Memory B cell (primary cell): ENCODE results near the gene PLA2G2F.

Experiments
- ATAC-seq: fragments of 150-1000 bp; cut with Tn5 transposase; 2 replicates; pipeline ENCODE4 v1.10.0; 2021; ENCODE audit warnings: low read depth, mild to moderate bottlenecking, moderate library complexity
- DNase-seq, 2 donors: peaks; one replicate each; pipeline ENCODE4 v3.0.0; 2022; ENCODE audit warnings: low spot score in 2 of 2
- H3K27ac Mint-ChIP-seq: one replicate; pipeline ENCODE4 v1.8.0; 2022; ENCODE audit warnings: mild to moderate bottlenecking, moderate library complexity, mixed read lengths
- H3K27me3 Mint-ChIP-seq: one replicate; pipeline ENCODE4 v1.8.0; 2022; ENCODE audit warnings: mixed read lengths
- H3K36me3 Mint-ChIP-seq: one replicate; pipeline ENCODE4 v1.8.0; 2022; ENCODE audit warnings: mild to moderate bottlenecking, mixed read lengths
- H3K4me1 Mint-ChIP-seq: one replicate; pipeline ENCODE4 v1.8.0; 2022; ENCODE audit warnings: mixed read lengths
- H3K4me3 Mint-ChIP-seq: one replicate; pipeline ENCODE4 v1.8.0; 2022; ENCODE audit warnings: mild to moderate bottlenecking, moderate library complexity, mixed read lengths
- H3K9me3 Mint-ChIP-seq: one replicate; pipeline ENCODE4 v1.8.0; 2022; ENCODE audit warnings: mixed read lengths

The PLA2G2F gene

GRCh38 chr1:20138961-20139550 lies at the start of gene PLA2G2F:
PLA2G2F (plus strand) TSS chr1:20139323; CDS start chr1:20139428, 105 bp downstream.
- Mint-ChIP-seq H3K27me3 (peaks cover 6% of the 10 kb centered on the region), H3K27ac (no peak within 1 kb of the TSS), H3K36me3 (no peaks in the 10 kb centered on the region), H3K9me3 (no peaks in the 10 kb centered on the region), H3K4me3 (no peak within 1 kb of the TSS), H3K4me1 (peaks cover 3% of the 10 kb centered on the region)
- no peak for ATAC-seq
- DNase-seq: no peak

GRCh38 chr1:20089328-20090077 lies 49.6 kb upstream of the PLA2G2F start:
- ATAC-seq: no peak
- peaks cover 2% of the 10 kb centered on the region for H3K27me3 Mint-ChIP-seq
- no peaks in the 10 kb centered on the region for H3K36me3 Mint-ChIP-seq
- no peak for DNase-seq
- no peak overlapping the region for H3K4me3 Mint-ChIP-seq
- H3K9me3 Mint-ChIP-seq: no peaks in the 10 kb centered on the region
- peaks cover 4% of the 10 kb centered on the region for H3K4me1 Mint-ChIP-seq
- no peak overlapping the region for H3K27ac Mint-ChIP-seq

- peaks cover 4% of the 10 kb centered on the region for H3K4me1 Mint-ChIP-seq
- H3K4me3 Mint-ChIP-seq: no peak overlapping the region
- ATAC-seq (no peak), DNase-seq (no peak)
- H3K27me3 Mint-ChIP-seq: peaks cover 2% of the 10 kb centered on the region
- H3K9me3 Mint-ChIP-seq: no peaks in the 10 kb centered on the region
- no peak overlapping the region for H3K27ac Mint-ChIP-seq
- H3K36me3 Mint-ChIP-seq: no peaks in the 10 kb centered on the region
These were observed 49.0 kb upstream of the PLA2G2F start for GRCh38 chr1:20090119-20090518.

- Mint-ChIP-seq H3K36me3 (no peaks in the 10 kb centered on the region), H3K4me3 (no peak overlapping the region), H3K27me3 (peaks cover 2% of the 10 kb centered on the region), H3K4me1 (peaks cover under 1% of the 10 kb centered on the region), H3K9me3 (no peaks in the 10 kb centered on the region), H3K27ac (no peak overlapping the region)
- ATAC-seq: no peak
- DNase-seq: no peak
These were observed 48.5 kb upstream of the PLA2G2F start for GRCh38 chr1:20090641-20091040.

- Mint-ChIP-seq H3K4me1 (no peaks in the 10 kb centered on the region), H3K4me3 (no peak overlapping the region), H3K27ac (no peak overlapping the region), H3K9me3 (no peaks in the 10 kb centered on the region), H3K27me3 (peaks cover 2% of the 10 kb centered on the region), H3K36me3 (no peaks in the 10 kb centered on the region)
- no peak for DNase-seq
- ATAC-seq: no peak
These were observed 45.8 kb upstream of the PLA2G2F start for GRCh38 chr1:20093303-20093702.

GRCh38 chr1:20093940-20094391 lies 45.2 kb upstream of the PLA2G2F start:
- no peak overlapping the region for H3K27ac Mint-ChIP-seq
- peaks cover 2% of the 10 kb centered on the region for H3K27me3 Mint-ChIP-seq
- no peaks in the 10 kb centered on the region for H3K9me3 Mint-ChIP-seq
- H3K36me3 Mint-ChIP-seq: no peaks in the 10 kb centered on the region
- no peak overlapping the region for H3K4me3 Mint-ChIP-seq
- no peaks in the 10 kb centered on the region for H3K4me1 Mint-ChIP-seq
- DNase-seq (no peak), ATAC-seq (no peak)

- H3K9me3 Mint-ChIP-seq: no peaks in the 10 kb centered on the region
- peaks cover under 1% of the 10 kb centered on the region for H3K4me1 Mint-ChIP-seq
- DNase-seq: no peak
- H3K36me3 Mint-ChIP-seq: no peaks in the 10 kb centered on the region
- H3K27ac Mint-ChIP-seq: no peak overlapping the region
- no peaks in the 10 kb centered on the region for H3K27me3 Mint-ChIP-seq
- no peak overlapping the region for H3K4me3 Mint-ChIP-seq
- ATAC-seq: no peak
These were observed 43.3 kb upstream of the PLA2G2F start for GRCh38 chr1:20095564-20096434.

- ATAC-seq (no peak), DNase-seq (no peak)
- no peak overlapping the region for H3K27ac Mint-ChIP-seq
- no peaks in the 10 kb centered on the region for H3K9me3 Mint-ChIP-seq
- peaks cover 2% of the 10 kb centered on the region for H3K27me3 Mint-ChIP-seq
- H3K36me3 Mint-ChIP-seq: no peaks in the 10 kb centered on the region
- H3K4me1 Mint-ChIP-seq: peaks cover 4% of the 10 kb centered on the region
- no peak overlapping the region for H3K4me3 Mint-ChIP-seq
These were observed 42.2 kb upstream of the PLA2G2F start for GRCh38 chr1:20096840-20097447.

GRCh38 chr1:20099533-20099932 lies 39.6 kb upstream of the PLA2G2F start:
- H3K27me3 Mint-ChIP-seq: peaks cover 2% of the 10 kb centered on the region
- no peak overlapping the region for H3K27ac Mint-ChIP-seq
- DNase-seq: no peak
- peaks cover 4% of the 10 kb centered on the region for H3K4me1 Mint-ChIP-seq
- H3K36me3 Mint-ChIP-seq: no peaks in the 10 kb centered on the region
- no peaks in the 10 kb centered on the region for H3K9me3 Mint-ChIP-seq
- no peak for ATAC-seq
- H3K4me3 Mint-ChIP-seq: no peak overlapping the region

GRCh38 chr1:20100632-20101355 lies 38.3 kb upstream of the PLA2G2F start:
- Mint-ChIP-seq H3K4me1 (peaks cover 4% of the 10 kb centered on the region), H3K9me3 (no peaks in the 10 kb centered on the region), H3K27ac (no peak overlapping the region), H3K4me3 (no peak overlapping the region), H3K36me3 (no peaks in the 10 kb centered on the region), H3K27me3 (peaks cover 2% of the 10 kb centered on the region)
- DNase-seq: peak; percentile 46 to 50
- ATAC-seq: peak; percentile 86

GRCh38 chr1:20102875-20103274 lies 36.2 kb upstream of the PLA2G2F start:
- H3K36me3 Mint-ChIP-seq: no peaks in the 10 kb centered on the region
- peaks cover 4% of the 10 kb centered on the region for H3K4me1 Mint-ChIP-seq
- peaks cover 2% of the 10 kb centered on the region for H3K27me3 Mint-ChIP-seq
- H3K9me3 Mint-ChIP-seq: no peaks in the 10 kb centered on the region
- ATAC-seq (no peak), DNase-seq (no peak)
- H3K4me3 Mint-ChIP-seq: no peak overlapping the region
- H3K27ac Mint-ChIP-seq: no peak overlapping the region

GRCh38 chr1:20105856-20106255 lies 33.3 kb upstream of the PLA2G2F start:
- Mint-ChIP-seq H3K27ac (no peak overlapping the region), H3K27me3 (peaks cover 4% of the 10 kb centered on the region), H3K36me3 (no peaks in the 10 kb centered on the region), H3K4me1 (peaks cover 6% of the 10 kb centered on the region), H3K9me3 (no peaks in the 10 kb centered on the region), H3K4me3 (no peak overlapping the region)
- DNase-seq (no peak), ATAC-seq (no peak)

GRCh38 chr1:20107351-20107750 lies 31.8 kb upstream of the PLA2G2F start:
- H3K27ac Mint-ChIP-seq: no peak overlapping the region
- H3K9me3 Mint-ChIP-seq: no peaks in the 10 kb centered on the region
- no peak for ATAC-seq
- H3K4me3 Mint-ChIP-seq: no peak overlapping the region
- peaks cover 3% of the 10 kb centered on the region for H3K4me1 Mint-ChIP-seq
- peaks cover 1% of the 10 kb centered on the region for H3K27me3 Mint-ChIP-seq
- H3K36me3 Mint-ChIP-seq: no peaks in the 10 kb centered on the region
- DNase-seq: no peak
